HepG2 (cell line): Measurements from ENCODE around the gene MRPL27. TPM values are rescaled to one million over a fixed set of nuclear protein-coding genes. Genes with fewer than 3 reads are reported as not detected.
A peak's percentile ranks its signal among the peaks of the same experiment; 100 is the strongest.

Experiments
- ATAC-seq: fragments of 200-7000 bp; cut with Tn5 transposase; 3 replicates; pipeline ENCODE4 v1.9.1; 2020; ENCODE audit warnings: mild to moderate bottlenecking, moderate library complexity
- BruUV-seq: library from RNA; stranded (reverse); fragments of 400-500 nt; replicated peaks from 2 replicates; lab custom pipeline; 2021; lab: Mats Ljungman, UMichigan
- CTCF ChIA-PET: fragments of 300-600 bp; formaldehyde crosslinking; extraction: SDS; loops from one replicate; lab custom pipeline; 2021; ENCODE audit warnings: low total read pairs, inconsistent platforms, low intra/inter-chr PET ratio; lab: Yijun Ruan, JAX
- POLR2A ChIA-PET: fragments of 350-600 bp; sonication (Branson Sonifier 250); formaldehyde crosslinking; loops from one replicate; lab custom pipeline; 2020; ENCODE audit warnings: antibody characterized with exemption, inconsistent platforms; lab: Yijun Ruan, JAX
- DNase-seq: peaks from one replicate; pipeline ENCODE4 v3.0.0-alpha.2; 2015; ENCODE audit warnings: low spot score
- FAIRE-seq: peaks from 3 replicates; lab custom pipeline; 2011; peaks lifted over from hg19 to GRCh38; lab: Jason Lieb, UNC
- H2AFZ ChIP-seq: one replicate; pipeline ENCODE4 v1.6.1; 2011; ENCODE audit warnings: low read length, inconsistent platforms
- H3K27ac ChIP-seq: fragments of 300-600 bp; 3 replicates; pipeline ENCODE4 v1.8.0; 2011; ENCODE audit warnings: mixed run types, mild to moderate bottlenecking, mixed read lengths, low read length, inconsistent platforms; ENCODE audit not compliant: insufficient read depth; ENCODE audit errors: extremely low read length
- H3K27me3 ChIP-seq, 2 experiments: fragments of 200-600 bp in 1 of 2; 2 replicates in 1 of 2; 3 replicates in 1 of 2; pipeline versions ENCODE4 v1.6.0 to v1.8.0; 2011; ENCODE audit warnings: low read length in 2 of 2, mild to moderate bottlenecking in 2 of 2, moderate library complexity in 2 of 2, inconsistent platforms in 1 of 2; ENCODE audit not compliant: insufficient read depth in 2 of 2, control insufficient read depth in 1 of 2
- H3K36me3 ChIP-seq, 2 experiments: fragments of 200-600 bp in 1 of 2; replicated peaks in 1 of 2; 2 replicates in 1 of 2; 3 replicates in 1 of 2; pipeline versions ENCODE4 v1.5.1 to v1.8.0; 2011; ENCODE audit warnings: low read length in 2 of 2, inconsistent platforms in 1 of 2; ENCODE audit not compliant: insufficient read depth in 2 of 2, control insufficient read depth in 1 of 2
- H3K4me1 ChIP-seq: 2 replicates; pipeline ENCODE4 v1.5.1; 2012; ENCODE audit warnings: low read length, inconsistent platforms; ENCODE audit not compliant: insufficient read depth
- H3K4me2 ChIP-seq: 2 replicates; pipeline ENCODE4 v1.6.0; 2011; ENCODE audit warnings: low read depth, low read length, inconsistent platforms
- H3K4me3 ChIP-seq, 3 experiments: fragments of 200-600 bp in 1 of 3; sonication (generic), shearing (Covaris generic) in 1 of 3; replicated peaks in 1 of 3; 2 replicates each; pipeline ENCODE4 v1.5.1; 2011 to 2016; ENCODE audit warnings: low read length in 3 of 3, inconsistent platforms in 2 of 3, low read depth in 2 of 3, mild to moderate bottlenecking in 2 of 3, control low read depth in 1 of 3, mixed read lengths in 1 of 3; ENCODE audit not compliant: insufficient read depth in 1 of 3
- H3K79me2 ChIP-seq: one replicate; pipeline ENCODE4 v1.6.1; 2011; ENCODE audit warnings: low read length, inconsistent platforms; ENCODE audit not compliant: insufficient read depth
- H3K9ac ChIP-seq: 2 replicates; pipeline ENCODE4 v1.6.0; 2011; ENCODE audit warnings: mild to moderate bottlenecking, low read depth, low read length, inconsistent platforms; ENCODE audit not compliant: insufficient read depth
- H3K9me3 ChIP-seq: 2 replicates; pipeline ENCODE4 v1.5.1; 2012; ENCODE audit warnings: mild to moderate bottlenecking, low read length
- H4K20me1 ChIP-seq: 2 replicates; pipeline ENCODE4 v1.6.0; 2011; ENCODE audit warnings: inconsistent platforms, mild to moderate bottlenecking, low read length, moderate library complexity; ENCODE audit not compliant: insufficient read depth
- BHLHE40 ChIP-seq: IDR thresholded peaks from 2 replicates; pipeline ENCODE4 v1.6.1; 2011; ENCODE audit warnings: low read length, improper control_type of control experiment
- CEBPB ChIP-seq: IDR thresholded peaks from 2 replicates; pipeline ENCODE4 v1.6.1; 2011; ENCODE audit warnings: low read depth, low read length, improper control_type of control experiment, borderline replicate concordance
- GPN1 ChIP-seq: sonication (generic); formaldehyde crosslinking; IDR thresholded peaks from 2 replicates; pipeline ENCODE4 v1.5.1; 2020; ENCODE audit warnings: missing genetic modification reagents, borderline replicate concordance
- KDM4B ChIP-seq: sonication (generic); formaldehyde crosslinking; IDR thresholded peaks from 2 replicates; pipeline ENCODE4 v1.4.0; 2020; ENCODE audit warnings: missing genetic modification reagents
- TAF15 ChIP-seq: fragments of 200-400 bp; formaldehyde crosslinking; IDR thresholded peaks from one replicate; pipeline ENCODE4 v1.6.1; 2018; ENCODE audit warnings: mild to moderate bottlenecking, low read depth, low read length; ENCODE audit not compliant: poor library complexity, severe bottlenecking
- TSC22D2 ChIP-seq: sonication (generic); formaldehyde crosslinking; IDR thresholded peaks from 2 replicates; pipeline ENCODE4 v1.5.1; 2020; ENCODE audit warnings: missing genetic modification reagents, mild to moderate bottlenecking, borderline replicate concordance
- WIZ ChIP-seq: sonication (generic); formaldehyde crosslinking; IDR thresholded peaks from 2 replicates; pipeline ENCODE4 v1.5.1; 2020; ENCODE audit warnings: mild to moderate bottlenecking, missing genetic modification reagents
- ZBTB20 ChIP-seq: sonication (generic); formaldehyde crosslinking; IDR thresholded peaks from 2 replicates; pipeline ENCODE4 v1.8.1; 2023; ENCODE audit warnings: missing genetic modification reagents, low read depth, mild to moderate bottlenecking, borderline replicate concordance
- ZC3H4 ChIP-seq: sonication (generic); formaldehyde crosslinking; IDR thresholded peaks from 2 replicates; pipeline ENCODE4 v1.4.0; 2020; ENCODE audit warnings: missing genetic modification reagents, borderline replicate concordance
- ZFP36L1 ChIP-seq: sonication (generic); formaldehyde crosslinking; IDR thresholded peaks from 2 replicates; pipeline ENCODE4 v1.8.0; 2022; ENCODE audit warnings: mild to moderate bottlenecking, missing genetic modification reagents, moderate library complexity
- ZMAT3 ChIP-seq: sonication (generic); formaldehyde crosslinking; conservative IDR thresholded peaks from 2 replicates; pipeline ENCODE4 v1.7.0; 2021; ENCODE audit warnings: missing genetic modification reagents
- ZNF225 ChIP-seq: sonication (generic); formaldehyde crosslinking; IDR thresholded peaks from 2 replicates; pipeline ENCODE4 v1.4.0; 2020; ENCODE audit warnings: mild to moderate bottlenecking, missing genetic modification reagents
- ZNF275 ChIP-seq: sonication (generic); formaldehyde crosslinking; IDR thresholded peaks from 2 replicates; pipeline ENCODE4 v1.8.0; 2022; ENCODE audit warnings: missing genetic modification reagents, mild to moderate bottlenecking, inconsistent platforms, borderline replicate concordance
- ZNF3 ChIP-seq: IDR thresholded peaks from 2 replicates; pipeline ENCODE4 v1.7.0; 2017; ENCODE audit warnings: inconsistent platforms
- ZNF749 ChIP-seq: sonication (generic); formaldehyde crosslinking; IDR thresholded peaks from 2 replicates; pipeline ENCODE4 v1.8.0; 2022; ENCODE audit warnings: mild to moderate bottlenecking, missing genetic modification reagents, moderate library complexity, borderline replicate concordance
- WGBS: methylation state at CpG from one replicate; pipeline ENCODE4 v1.1.6; 2017; ENCODE audit warnings: low lambda C conversion rate; 5-methylcytosine and 5-hydroxymethylcytosine counted together
- in situ Hi-C: cut with HindIII; loops from 2 replicates; pipeline ENCODE4 v1.10.0; 2017; ENCODE audit warnings: low pct_unique_long_range_greater_than_20kb; ENCODE audit not compliant: extremely low pct_ligation_motif_present
- intact Hi-C: fragments of 100-400 bp; cut with micrococcal nuclease; formaldehyde crosslinking; loops from one replicate; pipeline ENCODE4 v1.10.0; 2022; ENCODE audit not compliant: unreplicated experiment
- polyA plus RNA-seq, 8 experiments: library from polyadenylated mRNA; depleted of rRNA in 3 of 8; stranded (reverse) in 7 of 8; unstranded in 1 of 8; fragments of >200 nt; fragmentation: Illumina TruSeq in 4 of 8; extraction: Trizol in 4 of 8; gene quantifications; 2 replicates each; pipeline versions ENCODE4 v1.2.1 to v1.2.3, GENCODE V29; 2011 to 2016; ENCODE audit warnings: low read depth in 4 of 8, missing spikeins in 1 of 8, mixed read lengths in 1 of 8; ENCODE audit not compliant: insufficient read depth in 1 of 8
- total RNA-seq, 5 experiments: library from RNA; depleted of rRNA; stranded (reverse); fragments of >200 nt; fragmentation: Illumina TruSeq; extraction: Trizol; gene quantifications; 2 replicates each; pipeline ENCODE4 v1.2.3, GENCODE V29; 2016; ENCODE audit warnings: low read depth in 1 of 5
- TF ChIP-seq, protein P1 (sequence below): IDR thresholded peaks from 2 replicates; pipeline ENCODE4 v1.6.1; 2018; ENCODE audit warnings: missing genetic modification reagents
- TF ChIP-seq, protein P2 (sequence below): sonication (generic); formaldehyde crosslinking; conservative IDR thresholded peaks from 2 replicates; pipeline ENCODE4 v1.5.0; 2020; ENCODE audit warnings: missing genetic modification reagents

The MRPL27 gene
- total and polyA plus RNA-seq, 2 of the 13 experiments (the other 11 are each of a cell fraction or from before 2014, with no cell fraction given): 137 to 217 TPM

DNA sequence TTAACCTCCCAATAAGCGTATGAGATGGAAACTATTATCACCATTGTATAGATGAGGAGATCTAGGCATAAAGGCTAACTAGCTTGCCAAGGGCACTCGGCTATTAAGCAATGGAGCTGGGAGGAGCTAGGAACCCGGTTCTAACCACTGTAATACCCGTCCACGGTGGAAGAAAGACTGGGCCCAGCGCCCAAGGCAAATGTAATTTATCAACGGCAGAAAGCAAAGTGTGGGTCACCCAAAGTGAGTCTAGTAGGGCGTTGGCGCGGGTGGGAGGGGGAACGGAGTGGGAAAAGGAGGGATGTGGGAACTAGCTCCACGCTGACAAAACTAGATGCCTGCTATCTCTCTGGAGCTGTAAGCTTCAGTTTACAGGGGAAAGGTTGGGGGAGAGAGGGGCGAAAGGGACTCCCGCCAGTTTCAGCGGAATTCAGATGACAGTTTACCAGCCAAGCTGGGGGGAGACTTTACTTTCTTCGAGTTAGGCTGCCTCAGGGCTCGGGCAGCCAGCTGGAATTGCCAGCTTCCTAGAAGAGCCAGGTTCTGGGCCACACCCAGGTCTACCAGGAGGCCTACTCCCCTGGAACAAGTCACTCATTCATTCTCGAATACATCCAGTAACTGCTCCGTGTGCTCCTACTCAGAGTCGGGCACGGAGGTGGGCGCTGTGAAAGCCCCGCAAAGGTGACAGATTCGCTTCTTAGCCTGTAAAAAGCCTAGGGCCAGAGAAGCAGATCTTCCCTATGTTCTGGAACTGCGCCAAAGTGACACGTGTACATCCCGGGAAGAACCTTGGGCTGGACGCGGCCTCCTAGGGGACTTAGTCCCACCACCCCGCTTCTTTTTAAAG lies 23.5 kb upstream of the MRPL27 start:
- ChIA-PET CTCF (interaction anchor here (1.2 to 3.4 kb wide), 4 partner anchors 32 to 86 kb away, joined by 3 to 43 read pairs (median 5); partner anchors contain the start of gene RSAD1), POLR2A (interaction anchor here (0.5 to 5.4 kb wide), 25 partner anchors 9 to 295 kb away, joined by 3 to 99 read pairs (median 8); partner anchors contain the start of genes ACSF2, EME1, EPN3 and MRPL27)
- Histone ChIP-seq H3K9ac (peak overlapping the region; percentile 98), H4K20me1 (peaks cover 15% of the 10 kb centered on the region; the same call in 1 of the 2 replicates), H3K36me3 (peaks cover 24 to 38% of the 10 kb centered on the region in 2 experiments), H3K27me3 (peaks cover 0 to 3% of the 10 kb centered on the region in 2 experiments; a peak in 1 of 5 replicates), H3K9me3 (peaks cover 4% of the 10 kb centered on the region; the same call in 1 of the 2 replicates), H3K4me3 (peak overlapping the region; percentile 73 to 99 (median 99)), H3K4me2 (peak overlapping the region; percentile 95), H3K27ac (peak overlapping the region; percentile 85), H3K4me1 (peaks cover 27% of the 10 kb centered on the region), H2AFZ (no peak overlapping the region), H3K79me2 (peaks cover 43% of the 10 kb centered on the region)
- DNase-seq (peak; percentile 38), ATAC-seq (peak; percentile 57), FAIRE-seq (peak; percentile 61)
- in situ Hi-C loops (loop anchor here (5.0 kb wide), 1 partner anchor 81 kb away; the partner anchor contains the start of gene RSAD1), intact Hi-C loops (loop anchor here (1.0 kb wide), 3 partner anchors 27 to 82 kb away; partner anchors contain the start of gene RSAD1)
- TSS peak; percentile 60 for BruUV-seq
- 2% methylated on average over 30 of the region's 30 CpGs for WGBS
- TF ChIP-seq ZFP36L1 (CRISPR knock-in tag) (0 out of 2 replicates have a peak, but pooled peaks have one; percentile 46), TAF15 (no peak), ZNF275 (no peak), GPN1 (CRISPR knock-in tag) (no peak), KDM4B (no peak), ZNF749 (CRISPR knock-in tag) (0 out of 2 replicates have a peak, but pooled peaks have one; percentile 39), TSC22D2 (CRISPR knock-in tag) (no peak), ZNF3 (no peak), ZC3H4 (CRISPR knock-in tag) (no peak), WIZ (0 out of 2 replicates have a peak, but pooled peaks have one; percentile 63), ZBTB20 (CRISPR knock-in tag) (no peak), CEBPB (peak; percentile 85; the same call in 1 of the 2 replicates), BHLHE40 (no peak), ZNF225 (CRISPR knock-in tag) (no peak), ZMAT3 (no peak)
- TF ChIP-seq, protein P1, sequence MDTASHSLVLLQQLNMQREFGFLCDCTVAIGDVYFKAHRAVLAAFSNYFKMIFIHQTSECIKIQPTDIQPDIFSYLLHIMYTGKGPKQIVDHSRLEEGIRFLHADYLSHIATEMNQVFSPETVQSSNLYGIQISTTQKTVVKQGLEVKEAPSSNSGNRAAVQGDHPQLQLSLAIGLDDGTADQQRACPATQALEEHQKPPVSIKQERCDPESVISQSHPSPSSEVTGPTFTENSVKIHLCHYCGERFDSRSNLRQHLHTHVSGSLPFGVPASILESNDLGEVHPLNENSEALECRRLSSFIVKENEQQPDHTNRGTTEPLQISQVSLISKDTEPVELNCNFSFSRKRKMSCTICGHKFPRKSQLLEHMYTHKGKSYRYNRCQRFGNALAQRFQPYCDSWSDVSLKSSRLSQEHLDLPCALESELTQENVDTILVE (CRISPR knock-in tag): no peak
- TF ChIP-seq, protein P2, sequence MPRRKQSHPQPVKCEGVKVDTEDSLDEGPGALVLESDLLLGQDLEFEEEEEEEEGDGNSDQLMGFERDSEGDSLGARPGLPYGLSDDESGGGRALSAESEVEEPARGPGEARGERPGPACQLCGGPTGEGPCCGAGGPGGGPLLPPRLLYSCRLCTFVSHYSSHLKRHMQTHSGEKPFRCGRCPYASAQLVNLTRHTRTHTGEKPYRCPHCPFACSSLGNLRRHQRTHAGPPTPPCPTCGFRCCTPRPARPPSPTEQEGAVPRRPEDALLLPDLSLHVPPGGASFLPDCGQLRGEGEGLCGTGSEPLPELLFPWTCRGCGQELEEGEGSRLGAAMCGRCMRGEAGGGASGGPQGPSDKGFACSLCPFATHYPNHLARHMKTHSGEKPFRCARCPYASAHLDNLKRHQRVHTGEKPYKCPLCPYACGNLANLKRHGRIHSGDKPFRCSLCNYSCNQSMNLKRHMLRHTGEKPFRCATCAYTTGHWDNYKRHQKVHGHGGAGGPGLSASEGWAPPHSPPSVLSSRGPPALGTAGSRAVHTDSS: no peak
